ENCODE data around the gene SPIRE2. TPM values are rescaled to one million over a fixed set of nuclear protein-coding genes. Genes with fewer than 3 reads are reported as not detected.

SPIRE2 gene
- total and polyA plus RNA-seq, 2 of the 13 experiments (the other 11 are each of a cell fraction or from before 2014, with no cell fraction given): 13.3 to 37.5 TPM

DNA sequence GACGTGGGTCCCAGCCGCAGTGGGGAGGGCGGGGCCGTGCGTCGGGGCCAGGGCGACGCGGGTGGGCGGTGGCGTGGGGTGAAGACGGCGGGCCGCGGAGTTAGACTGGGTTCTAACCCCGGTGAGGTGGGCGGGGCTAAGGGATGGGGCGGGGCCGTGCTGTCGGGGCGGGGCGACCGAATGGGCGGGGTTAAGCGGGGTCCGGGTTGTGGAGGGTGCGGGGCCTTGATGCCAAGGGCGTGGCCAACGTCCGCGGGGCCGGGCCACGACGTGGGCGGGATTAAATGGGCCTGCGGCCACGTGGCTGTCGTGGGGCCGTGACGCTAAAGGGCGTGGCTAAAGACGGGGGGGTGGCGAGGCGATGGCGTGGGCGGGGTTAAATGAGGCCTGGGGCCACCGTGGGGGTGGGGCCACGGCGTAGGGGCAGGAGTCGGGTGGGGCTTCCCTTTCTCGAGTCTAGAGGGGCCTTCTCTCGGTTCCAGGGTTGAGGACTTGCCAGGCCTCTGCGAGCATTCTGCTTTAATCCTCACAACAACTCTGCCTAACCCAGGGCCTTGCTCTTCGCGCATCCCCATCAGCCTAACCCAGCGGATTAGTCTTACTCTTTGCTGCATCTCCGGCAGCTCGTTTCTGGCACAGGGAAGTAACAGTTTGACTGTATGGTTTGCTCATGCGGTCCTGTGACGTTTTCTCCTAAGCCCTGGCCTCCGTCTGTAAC, 45.9 kb downstream of the SPIRE2 start (continued):
- TF ChIP-seq SMYD3 (CRISPR knock-in tag; IDR thresholded peaks at IDR 0.05) (no peak), ZNF615 (CRISPR knock-in tag; IDR thresholded peaks at IDR 0.05; ENCODE audit: borderline replicate concordance) (no peak), MAFK (conservative IDR thresholded peaks at IDR 0.05 in 1 of 2, IDR thresholded peaks at IDR 0.05 in 1 of 2; ENCODE audit: low read length in 2 of 2) (no peak), ZNF619 (CRISPR knock-in tag; IDR thresholded peaks at IDR 0.05) (no peak), ZNF326 (CRISPR knock-in tag; IDR thresholded peaks at IDR 0.05; ENCODE audit: borderline replicate concordance) (no peak), ZNF614 (CRISPR knock-in tag; IDR thresholded peaks at IDR 0.05; ENCODE audit: borderline replicate concordance) (no peak), ARNT2 (CRISPR knock-in tag; IDR thresholded peaks at IDR 0.05; ENCODE audit: low read depth) (no peak), BORCS8-MEF2B (CRISPR knock-in tag; IDR thresholded peaks at IDR 0.05) (no peak; the same call in 1 of the 2 replicates), KDM3A (CRISPR knock-in tag; IDR thresholded peaks at IDR 0.05; ENCODE audit: low read depth) (no peak; the same call in 1 of the 2 replicates), ZNF263 (CRISPR knock-in tag; IDR thresholded peaks at IDR 0.05) (no peak), RBM39 (IDR thresholded peaks at IDR 0.05; ENCODE audit: low read depth, low read length, poor library complexity, severe bottlenecking) (no peak), ZNF841 (CRISPR knock-in tag; IDR thresholded peaks at IDR 0.05; ENCODE audit: borderline replicate concordance) (no peak), ZSCAN21 (CRISPR knock-in tag; IDR thresholded peaks at IDR 0.05; ENCODE audit: borderline replicate concordance) (peak; percentile 61; the same call in 1 of the 2 replicates), POLR2AphosphoS2 (IDR thresholded peaks at IDR 0.05; ENCODE audit: low read depth, low read length) (no peak), SCMH1 (CRISPR knock-in tag; IDR thresholded peaks at IDR 0.05; ENCODE audit: borderline replicate concordance) (no peak), GTF3A (CRISPR knock-in tag; conservative IDR thresholded peaks at IDR 0.05) (no peak)
- TF ChIP-seq, protein P1, sequence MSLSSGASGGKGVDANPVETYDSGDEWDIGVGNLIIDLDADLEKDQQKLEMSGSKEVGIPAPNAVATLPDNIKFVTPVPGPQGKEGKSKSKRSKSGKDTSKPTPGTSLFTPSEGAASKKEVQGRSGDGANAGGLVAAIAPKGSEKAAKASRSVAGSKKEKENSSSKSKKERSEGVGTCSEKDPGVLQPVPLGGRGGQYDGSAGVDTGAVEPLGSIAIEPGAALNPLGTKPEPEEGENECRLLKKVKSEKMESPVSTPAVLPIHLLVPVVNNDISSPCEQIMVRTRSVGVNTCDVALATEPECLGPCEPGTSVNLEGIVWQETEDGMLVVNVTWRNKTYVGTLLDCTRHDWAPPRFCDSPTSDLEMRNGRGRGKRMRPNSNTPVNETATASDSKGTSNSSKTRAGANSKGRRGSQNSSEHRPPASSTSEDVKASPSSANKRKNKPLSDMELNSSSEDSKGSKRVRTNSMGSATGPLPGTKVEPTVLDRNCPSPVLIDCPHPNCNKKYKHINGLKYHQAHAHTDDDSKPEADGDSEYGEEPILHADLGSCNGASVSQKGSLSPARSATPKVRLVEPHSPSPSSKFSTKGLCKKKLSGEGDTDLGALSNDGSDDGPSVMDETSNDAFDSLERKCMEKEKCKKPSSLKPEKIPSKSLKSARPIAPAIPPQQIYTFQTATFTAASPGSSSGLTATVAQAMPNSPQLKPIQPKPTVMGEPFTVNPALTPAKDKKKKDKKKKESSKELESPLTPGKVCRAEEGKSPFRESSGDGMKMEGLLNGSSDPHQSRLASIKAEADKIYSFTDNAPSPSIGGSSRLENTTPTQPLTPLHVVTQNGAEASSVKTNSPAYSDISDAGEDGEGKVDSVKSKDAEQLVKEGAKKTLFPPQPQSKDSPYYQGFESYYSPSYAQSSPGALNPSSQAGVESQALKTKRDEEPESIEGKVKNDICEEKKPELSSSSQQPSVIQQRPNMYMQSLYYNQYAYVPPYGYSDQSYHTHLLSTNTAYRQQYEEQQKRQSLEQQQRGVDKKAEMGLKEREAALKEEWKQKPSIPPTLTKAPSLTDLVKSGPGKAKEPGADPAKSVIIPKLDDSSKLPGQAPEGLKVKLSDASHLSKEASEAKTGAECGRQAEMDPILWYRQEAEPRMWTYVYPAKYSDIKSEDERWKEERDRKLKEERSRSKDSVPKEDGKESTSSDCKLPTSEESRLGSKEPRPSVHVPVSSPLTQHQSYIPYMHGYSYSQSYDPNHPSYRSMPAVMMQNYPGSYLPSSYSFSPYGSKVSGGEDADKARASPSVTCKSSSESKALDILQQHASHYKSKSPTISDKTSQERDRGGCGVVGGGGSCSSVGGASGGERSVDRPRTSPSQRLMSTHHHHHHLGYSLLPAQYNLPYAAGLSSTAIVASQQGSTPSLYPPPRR (CRISPR knock-in tag; IDR thresholded peaks at IDR 0.05; ENCODE audit: borderline replicate concordance): no peak
- TF ChIP-seq, protein P2, sequence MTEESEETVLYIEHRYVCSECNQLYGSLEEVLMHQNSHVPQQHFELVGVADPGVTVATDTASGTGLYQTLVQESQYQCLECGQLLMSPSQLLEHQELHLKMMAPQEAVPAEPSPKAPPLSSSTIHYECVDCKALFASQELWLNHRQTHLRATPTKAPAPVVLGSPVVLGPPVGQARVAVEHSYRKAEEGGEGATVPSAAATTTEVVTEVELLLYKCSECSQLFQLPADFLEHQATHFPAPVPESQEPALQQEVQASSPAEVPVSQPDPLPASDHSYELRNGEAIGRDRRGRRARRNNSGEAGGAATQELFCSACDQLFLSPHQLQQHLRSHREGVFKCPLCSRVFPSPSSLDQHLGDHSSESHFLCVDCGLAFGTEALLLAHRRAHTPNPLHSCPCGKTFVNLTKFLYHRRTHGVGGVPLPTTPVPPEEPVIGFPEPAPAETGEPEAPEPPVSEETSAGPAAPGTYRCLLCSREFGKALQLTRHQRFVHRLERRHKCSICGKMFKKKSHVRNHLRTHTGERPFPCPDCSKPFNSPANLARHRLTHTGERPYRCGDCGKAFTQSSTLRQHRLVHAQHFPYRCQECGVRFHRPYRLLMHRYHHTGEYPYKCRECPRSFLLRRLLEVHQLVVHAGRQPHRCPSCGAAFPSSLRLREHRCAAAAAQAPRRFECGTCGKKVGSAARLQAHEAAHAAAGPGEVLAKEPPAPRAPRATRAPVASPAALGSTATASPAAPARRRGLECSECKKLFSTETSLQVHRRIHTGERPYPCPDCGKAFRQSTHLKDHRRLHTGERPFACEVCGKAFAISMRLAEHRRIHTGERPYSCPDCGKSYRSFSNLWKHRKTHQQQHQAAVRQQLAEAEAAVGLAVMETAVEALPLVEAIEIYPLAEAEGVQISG (CRISPR knock-in tag; IDR thresholded peaks at IDR 0.05): no peak; the same call in 1 of the 2 replicates
- TF ChIP-seq, protein P3, sequence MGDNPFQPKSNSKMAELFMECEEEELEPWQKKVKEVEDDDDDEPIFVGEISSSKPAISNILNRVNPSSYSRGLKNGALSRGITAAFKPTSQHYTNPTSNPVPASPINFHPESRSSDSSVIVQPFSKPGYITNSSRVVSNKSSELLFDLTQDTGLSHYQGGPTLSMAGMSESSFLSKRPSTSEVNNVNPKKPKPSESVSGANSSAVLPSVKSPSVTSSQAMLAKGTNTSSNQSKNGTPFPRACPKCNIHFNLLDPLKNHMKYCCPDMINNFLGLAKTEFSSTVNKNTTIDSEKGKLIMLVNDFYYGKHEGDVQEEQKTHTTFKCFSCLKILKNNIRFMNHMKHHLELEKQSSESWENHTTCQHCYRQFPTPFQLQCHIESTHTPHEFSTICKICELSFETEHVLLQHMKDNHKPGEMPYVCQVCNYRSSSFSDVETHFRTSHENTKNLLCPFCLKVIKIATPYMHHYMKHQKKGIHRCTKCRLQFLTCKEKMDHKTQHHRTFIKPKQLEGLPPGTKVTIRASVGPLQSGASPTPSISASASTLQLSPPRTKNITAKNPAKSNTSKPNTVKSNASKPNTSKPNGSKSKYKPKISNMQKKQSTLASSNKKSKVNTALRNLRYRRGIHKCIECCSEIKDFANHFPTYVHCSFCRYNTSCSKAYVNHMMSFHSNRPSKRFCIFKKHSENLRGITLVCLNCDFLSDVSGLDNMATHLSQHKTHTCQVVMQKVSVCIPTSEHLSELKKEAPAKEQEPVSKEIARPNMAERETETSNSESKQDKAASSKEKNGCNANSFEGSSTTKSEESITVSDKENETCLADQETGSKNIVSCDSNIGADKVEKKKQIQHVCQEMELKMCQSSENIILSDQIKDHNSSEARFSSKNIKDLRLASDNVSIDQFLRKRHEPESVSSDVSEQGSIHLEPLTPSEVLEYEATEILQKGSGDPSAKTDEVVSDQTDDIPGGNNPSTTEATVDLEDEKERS (CRISPR knock-in tag; IDR thresholded peaks at IDR 0.05): no peak

Measured in HepG2 (cell line).